HepG2 (cell line): ENCODE measurements around the gene SYNE3. TPM values are rescaled to one million over a fixed set of nuclear protein-coding genes. Genes with fewer than 3 reads are reported as not detected.

Experiments
- ATAC-seq: fragments of 200-7000 bp; cut with Tn5 transposase; 3 replicates; pipeline ENCODE4 v1.9.1; 2020; ENCODE audit warnings: mild to moderate bottlenecking, moderate library complexity
- BruUV-seq: library from RNA; stranded (reverse); fragments of 400-500 nt; replicated peaks from 2 replicates; lab custom pipeline; 2021; lab: Mats Ljungman, UMichigan
- CTCF ChIA-PET: fragments of 300-600 bp; formaldehyde crosslinking; extraction: SDS; loops from one replicate; lab custom pipeline; 2021; ENCODE audit warnings: low total read pairs, inconsistent platforms, low intra/inter-chr PET ratio; lab: Yijun Ruan, JAX
- POLR2A ChIA-PET: fragments of 350-600 bp; sonication (Branson Sonifier 250); formaldehyde crosslinking; loops from one replicate; lab custom pipeline; 2020; ENCODE audit warnings: antibody characterized with exemption, inconsistent platforms; lab: Yijun Ruan, JAX
- DNase-seq: peaks from one replicate; pipeline ENCODE4 v3.0.0-alpha.2; 2015; ENCODE audit warnings: low spot score
- FAIRE-seq: peaks from 3 replicates; lab custom pipeline; 2011; peaks lifted over from hg19 to GRCh38; lab: Jason Lieb, UNC
- H2AFZ ChIP-seq: one replicate; pipeline ENCODE4 v1.6.1; 2011; ENCODE audit warnings: low read length, inconsistent platforms
- H3K27ac ChIP-seq: fragments of 300-600 bp; 3 replicates; pipeline ENCODE4 v1.8.0; 2011; ENCODE audit warnings: mixed run types, mild to moderate bottlenecking, mixed read lengths, low read length, inconsistent platforms; ENCODE audit not compliant: insufficient read depth; ENCODE audit errors: extremely low read length
- H3K27me3 ChIP-seq, 2 experiments: fragments of 200-600 bp in 1 of 2; 2 replicates in 1 of 2; 3 replicates in 1 of 2; pipeline versions ENCODE4 v1.6.0 to v1.8.0; 2011; ENCODE audit warnings: low read length in 2 of 2, mild to moderate bottlenecking in 2 of 2, moderate library complexity in 2 of 2, inconsistent platforms in 1 of 2; ENCODE audit not compliant: insufficient read depth in 2 of 2, control insufficient read depth in 1 of 2
- H3K36me3 ChIP-seq, 2 experiments: fragments of 200-600 bp in 1 of 2; replicated peaks in 1 of 2; 2 replicates in 1 of 2; 3 replicates in 1 of 2; pipeline versions ENCODE4 v1.5.1 to v1.8.0; 2011; ENCODE audit warnings: low read length in 2 of 2, inconsistent platforms in 1 of 2; ENCODE audit not compliant: insufficient read depth in 2 of 2, control insufficient read depth in 1 of 2
- H3K4me1 ChIP-seq: 2 replicates; pipeline ENCODE4 v1.5.1; 2012; ENCODE audit warnings: low read length, inconsistent platforms; ENCODE audit not compliant: insufficient read depth
- H3K4me2 ChIP-seq: 2 replicates; pipeline ENCODE4 v1.6.0; 2011; ENCODE audit warnings: low read depth, low read length, inconsistent platforms
- H3K4me3 ChIP-seq, 3 experiments: fragments of 200-600 bp in 1 of 3; sonication (generic), shearing (Covaris generic) in 1 of 3; replicated peaks in 1 of 3; 2 replicates each; pipeline ENCODE4 v1.5.1; 2011 to 2016; ENCODE audit warnings: low read length in 3 of 3, inconsistent platforms in 2 of 3, low read depth in 2 of 3, mild to moderate bottlenecking in 2 of 3, control low read depth in 1 of 3, mixed read lengths in 1 of 3; ENCODE audit not compliant: insufficient read depth in 1 of 3
- H3K79me2 ChIP-seq: one replicate; pipeline ENCODE4 v1.6.1; 2011; ENCODE audit warnings: low read length, inconsistent platforms; ENCODE audit not compliant: insufficient read depth
- H3K9ac ChIP-seq: 2 replicates; pipeline ENCODE4 v1.6.0; 2011; ENCODE audit warnings: mild to moderate bottlenecking, low read depth, low read length, inconsistent platforms; ENCODE audit not compliant: insufficient read depth
- H3K9me3 ChIP-seq: 2 replicates; pipeline ENCODE4 v1.5.1; 2012; ENCODE audit warnings: mild to moderate bottlenecking, low read length
- H4K20me1 ChIP-seq: 2 replicates; pipeline ENCODE4 v1.6.0; 2011; ENCODE audit warnings: inconsistent platforms, mild to moderate bottlenecking, low read length, moderate library complexity; ENCODE audit not compliant: insufficient read depth
- AHR ChIP-seq: IDR thresholded peaks from 2 replicates; pipeline ENCODE4 v1.6.1; 2018; ENCODE audit warnings: missing genetic modification reagents, missing compliant biosample characterization
- GABPA ChIP-seq, 2 experiments: IDR thresholded peaks; 2 replicates each; pipeline ENCODE4 v1.6.1; 2011 to 2016; ENCODE audit warnings: low read depth in 2 of 2, low read length in 1 of 2, missing biosample characterization in 1 of 2, missing genetic modification characterization in 1 of 2
- GATA4 ChIP-seq: sonication (generic); IDR thresholded peaks from 2 replicates; pipeline ENCODE4 v1.6.1; 2016; ENCODE audit warnings: antibody characterized with exemption, low read depth, borderline replicate concordance
- GATAD1 ChIP-seq: IDR thresholded peaks from 2 replicates; pipeline ENCODE4 v1.6.1; 2016; ENCODE audit warnings: missing genetic modification reagents, missing compliant biosample characterization
- GMEB1 ChIP-seq: sonication (generic); formaldehyde crosslinking; IDR thresholded peaks from 2 replicates; pipeline ENCODE4 v1.5.1; 2020; ENCODE audit warnings: missing genetic modification reagents, mild to moderate bottlenecking, borderline replicate concordance
- IRF2 ChIP-seq: IDR thresholded peaks from 2 replicates; pipeline ENCODE4 v1.6.1; 2018; ENCODE audit warnings: missing genetic modification reagents, missing compliant biosample characterization
- MXD4 ChIP-seq: IDR thresholded peaks from 2 replicates; pipeline ENCODE4 v1.6.1; 2016; ENCODE audit warnings: mild to moderate bottlenecking, missing biosample characterization, missing genetic modification reagents
- ZC3H13 ChIP-seq: sonication (generic); formaldehyde crosslinking; IDR thresholded peaks from 2 replicates; pipeline ENCODE4 v1.8.1; 2023; ENCODE audit warnings: mild to moderate bottlenecking, missing genetic modification reagents, moderate library complexity
- ZNF282 ChIP-seq: fragments of 450-650 bp; IDR thresholded peaks from 2 replicates; pipeline ENCODE4 v1.6.1; 2018; ENCODE audit not compliant: partially characterized antibody
- ZNF614 ChIP-seq: IDR thresholded peaks from 2 replicates; pipeline ENCODE4 v1.6.1; 2018; ENCODE audit warnings: missing biosample characterization, missing genetic modification reagents, inconsistent platforms, borderline replicate concordance
- ZNF644 ChIP-seq: IDR thresholded peaks from 2 replicates; pipeline ENCODE4 v1.6.1; 2016; ENCODE audit warnings: low read depth
- WGBS: methylation state at CpG from one replicate; pipeline ENCODE4 v1.1.6; 2017; ENCODE audit warnings: low lambda C conversion rate; 5-methylcytosine and 5-hydroxymethylcytosine counted together
- in situ Hi-C: cut with HindIII; loops from 2 replicates; pipeline ENCODE4 v1.10.0; 2017; ENCODE audit warnings: low pct_unique_long_range_greater_than_20kb; ENCODE audit not compliant: extremely low pct_ligation_motif_present
- intact Hi-C: fragments of 100-400 bp; cut with micrococcal nuclease; formaldehyde crosslinking; loops from one replicate; pipeline ENCODE4 v1.10.0; 2022; ENCODE audit not compliant: unreplicated experiment
- polyA plus RNA-seq, 8 experiments: library from polyadenylated mRNA; depleted of rRNA in 3 of 8; stranded (reverse) in 7 of 8; unstranded in 1 of 8; fragments of >200 nt; fragmentation: Illumina TruSeq in 4 of 8; extraction: Trizol in 4 of 8; gene quantifications; 2 replicates each; pipeline versions ENCODE4 v1.2.1 to v1.2.3, GENCODE V29; 2011 to 2016; ENCODE audit warnings: low read depth in 4 of 8, missing spikeins in 1 of 8, mixed read lengths in 1 of 8; ENCODE audit not compliant: insufficient read depth in 1 of 8
- total RNA-seq, 5 experiments: library from RNA; depleted of rRNA; stranded (reverse); fragments of >200 nt; fragmentation: Illumina TruSeq; extraction: Trizol; gene quantifications; 2 replicates each; pipeline ENCODE4 v1.2.3, GENCODE V29; 2016; ENCODE audit warnings: low read depth in 1 of 5
- TF ChIP-seq, protein P1 (sequence below): sonication (generic); formaldehyde crosslinking; IDR thresholded peaks from 2 replicates; pipeline ENCODE4 v1.5.1; 2020; ENCODE audit warnings: mild to moderate bottlenecking, missing genetic modification reagents
- TF ChIP-seq, protein P2 (sequence below): IDR thresholded peaks from 2 replicates; pipeline ENCODE4 v1.6.1; 2012; ENCODE audit warnings: low read length, improper control_type of control experiment

SYNE3 gene
- total and polyA plus RNA-seq, 2 of the 13 experiments (the other 11 are each of a cell fraction or from before 2014, with no cell fraction given), result 7.8 to 8.0 TPM

GRCh38 chr14:95525999-95526398 lies 9.5 kb upstream of the SYNE3 start (continued):
- TF ChIP-seq, protein P1, sequence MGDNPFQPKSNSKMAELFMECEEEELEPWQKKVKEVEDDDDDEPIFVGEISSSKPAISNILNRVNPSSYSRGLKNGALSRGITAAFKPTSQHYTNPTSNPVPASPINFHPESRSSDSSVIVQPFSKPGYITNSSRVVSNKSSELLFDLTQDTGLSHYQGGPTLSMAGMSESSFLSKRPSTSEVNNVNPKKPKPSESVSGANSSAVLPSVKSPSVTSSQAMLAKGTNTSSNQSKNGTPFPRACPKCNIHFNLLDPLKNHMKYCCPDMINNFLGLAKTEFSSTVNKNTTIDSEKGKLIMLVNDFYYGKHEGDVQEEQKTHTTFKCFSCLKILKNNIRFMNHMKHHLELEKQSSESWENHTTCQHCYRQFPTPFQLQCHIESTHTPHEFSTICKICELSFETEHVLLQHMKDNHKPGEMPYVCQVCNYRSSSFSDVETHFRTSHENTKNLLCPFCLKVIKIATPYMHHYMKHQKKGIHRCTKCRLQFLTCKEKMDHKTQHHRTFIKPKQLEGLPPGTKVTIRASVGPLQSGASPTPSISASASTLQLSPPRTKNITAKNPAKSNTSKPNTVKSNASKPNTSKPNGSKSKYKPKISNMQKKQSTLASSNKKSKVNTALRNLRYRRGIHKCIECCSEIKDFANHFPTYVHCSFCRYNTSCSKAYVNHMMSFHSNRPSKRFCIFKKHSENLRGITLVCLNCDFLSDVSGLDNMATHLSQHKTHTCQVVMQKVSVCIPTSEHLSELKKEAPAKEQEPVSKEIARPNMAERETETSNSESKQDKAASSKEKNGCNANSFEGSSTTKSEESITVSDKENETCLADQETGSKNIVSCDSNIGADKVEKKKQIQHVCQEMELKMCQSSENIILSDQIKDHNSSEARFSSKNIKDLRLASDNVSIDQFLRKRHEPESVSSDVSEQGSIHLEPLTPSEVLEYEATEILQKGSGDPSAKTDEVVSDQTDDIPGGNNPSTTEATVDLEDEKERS, result no peak

GRCh38 chr14:95524706-95525512 lies 8.5 kb upstream of the SYNE3 start:
- no peaks in the 10 kb centered on the region for H3K9me3 ChIP-seq
- BruUV-seq, result no TSS peak
- ATAC-seq (peak; percentile 65), FAIRE-seq (peak; percentile 99), DNase-seq (peak; percentile 95)
- peak overlapping the region; percentile 30 to 65 (median 54); a peak in 4 of 6 replicates for H3K4me3 ChIP-seq
- H3K27ac ChIP-seq, result peak overlapping the region; percentile 99
- H3K4me1 ChIP-seq, result peaks cover 92% of the 10 kb centered on the region
- peak overlapping the region; percentile 91 for H3K9ac ChIP-seq
- whole genome bisulfite sequencing, result 4% methylated on average over 6 of the region's 6 CpGs
- intact Hi-C loops, result loop anchor here (1.0 to 5.0 kb wide), 3 partner anchors 9 to 38 kb away; partner anchors contain the start of gene SYNE3
- no peaks in the 10 kb centered on the region for H4K20me1 ChIP-seq
- no peak overlapping the region for H2AFZ ChIP-seq
- ChIA-PET POLR2A (interaction anchor here (1.9 to 6.2 kb wide), 8 partner anchors 9 to 80 kb away, joined by 5 to 129 read pairs (median 56); partner anchors contain the start of genes GLRX5 and SYNE3), CTCF (interaction anchor here (1.1 kb wide), 1 partner anchor 83 kb away, joined by 3 read pairs; no protein-coding TSS in a partner anchor)
- peaks cover 33% of the 10 kb centered on the region for H3K79me2 ChIP-seq
- H3K4me2 ChIP-seq, result peak overlapping the region; percentile 95
- H3K36me3 ChIP-seq, result no peaks in the 10 kb centered on the region
- no peaks in the 10 kb centered on the region for H3K27me3 ChIP-seq
- in situ Hi-C loops, result no loop called here
- TF ChIP-seq IRF2 (CRISPR knock-in tag), result peak; percentile 82
- peak; percentile 77; the same call in 1 of the 2 replicates for TF ChIP-seq ZNF644 (CRISPR knock-in tag)
- TF ChIP-seq GATA4, result peak; percentile 70; the same call in 1 of the 2 replicates
- TF ChIP-seq, protein P2, sequence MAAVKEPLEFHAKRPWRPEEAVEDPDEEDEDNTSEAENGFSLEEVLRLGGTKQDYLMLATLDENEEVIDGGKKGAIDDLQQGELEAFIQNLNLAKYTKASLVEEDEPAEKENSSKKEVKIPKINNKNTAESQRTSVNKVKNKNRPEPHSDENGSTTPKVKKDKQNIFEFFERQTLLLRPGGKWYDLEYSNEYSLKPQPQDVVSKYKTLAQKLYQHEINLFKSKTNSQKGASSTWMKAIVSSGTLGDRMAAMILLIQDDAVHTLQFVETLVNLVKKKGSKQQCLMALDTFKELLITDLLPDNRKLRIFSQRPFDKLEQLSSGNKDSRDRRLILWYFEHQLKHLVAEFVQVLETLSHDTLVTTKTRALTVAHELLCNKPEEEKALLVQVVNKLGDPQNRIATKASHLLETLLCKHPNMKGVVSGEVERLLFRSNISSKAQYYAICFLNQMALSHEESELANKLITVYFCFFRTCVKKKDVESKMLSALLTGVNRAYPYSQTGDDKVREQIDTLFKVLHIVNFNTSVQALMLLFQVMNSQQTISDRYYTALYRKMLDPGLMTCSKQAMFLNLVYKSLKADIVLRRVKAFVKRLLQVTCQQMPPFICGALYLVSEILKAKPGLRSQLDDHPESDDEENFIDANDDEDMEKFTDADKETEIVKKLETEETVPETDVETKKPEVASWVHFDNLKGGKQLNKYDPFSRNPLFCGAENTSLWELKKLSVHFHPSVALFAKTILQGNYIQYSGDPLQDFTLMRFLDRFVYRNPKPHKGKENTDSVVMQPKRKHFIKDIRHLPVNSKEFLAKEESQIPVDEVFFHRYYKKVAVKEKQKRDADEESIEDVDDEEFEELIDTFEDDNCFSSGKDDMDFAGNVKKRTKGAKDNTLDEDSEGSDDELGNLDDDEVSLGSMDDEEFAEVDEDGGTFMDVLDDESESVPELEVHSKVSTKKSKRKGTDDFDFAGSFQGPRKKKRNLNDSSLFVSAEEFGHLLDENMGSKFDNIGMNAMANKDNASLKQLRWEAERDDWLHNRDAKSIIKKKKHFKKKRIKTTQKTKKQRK, result no peak
- TF ChIP-seq AHR (CRISPR knock-in tag), result 0 out of 2 replicates have a peak, but pooled peaks have one; percentile 80
- TF ChIP-seq ZNF614, result peak; percentile 75; the same call in 1 of the 2 replicates
- peak; percentile 39; the same call in 1 of the 2 replicates for TF ChIP-seq GMEB1 (CRISPR knock-in tag)
- no peak for TF ChIP-seq ZNF282
- TF ChIP-seq ZC3H13 (CRISPR knock-in tag), result no peak
- no peak for TF ChIP-seq GABPA (IDR thresholded peaks at IDR 0.05; ENCODE audit: low read depth, low read length)
- TF ChIP-seq GABPA (CRISPR knock-in tag; IDR thresholded peaks at IDR 0.05; ENCODE audit: low read depth), result peak; percentile 47; the same call in 1 of the 2 replicates
- peak; percentile 68; the same call in 1 of the 2 replicates for TF ChIP-seq MXD4
- peak; percentile 60 for TF ChIP-seq GATAD1 (CRISPR knock-in tag)
